HepG2 (cell line): ENCODE measurements around the gene CNP. TPM values are rescaled to one million over a fixed set of nuclear protein-coding genes. Genes with fewer than 3 reads are reported as not detected.

Source experiments
- DNMT1 ChIP-seq: sonication (generic); formaldehyde crosslinking; IDR thresholded peaks from 2 replicates; pipeline ENCODE4 v1.5.1; 2020; ENCODE audit warnings: mild to moderate bottlenecking, missing genetic modification reagents
- HINFP ChIP-seq: sonication (generic); formaldehyde crosslinking; IDR thresholded peaks from 2 replicates; pipeline ENCODE4 v1.4.0; 2020; ENCODE audit warnings: low read depth, mild to moderate bottlenecking, missing genetic modification reagents
- HMGXB4 ChIP-seq, 2 experiments: sonication (generic) in 1 of 2; formaldehyde crosslinking in 1 of 2; IDR thresholded peaks; 2 replicates each; pipeline versions ENCODE4 v1.4.0 to v1.6.1; 2018 to 2020; ENCODE audit warnings: missing genetic modification reagents in 2 of 2, borderline replicate concordance in 1 of 2, low read depth in 1 of 2, mild to moderate bottlenecking in 1 of 2, missing biosample characterization in 1 of 2
- KLF12 ChIP-seq: sonication (generic); formaldehyde crosslinking; IDR thresholded peaks from 2 replicates; pipeline ENCODE4 v1.4.0; 2020; ENCODE audit warnings: missing genetic modification reagents, borderline replicate concordance
- MAZ ChIP-seq, 2 experiments: sonication (generic) in 1 of 2; formaldehyde crosslinking in 1 of 2; IDR thresholded peaks; 2 replicates each; pipeline versions ENCODE4 v1.5.0 to v1.6.1; 2012 to 2020; ENCODE audit warnings: low read depth in 2 of 2, mild to moderate bottlenecking in 2 of 2, borderline replicate concordance in 1 of 2, improper control_type of control experiment in 1 of 2, low read length in 1 of 2, missing genetic modification reagents in 1 of 2, moderate library complexity in 1 of 2
- MED13 ChIP-seq: sonication (generic); formaldehyde crosslinking; IDR thresholded peaks from 2 replicates; pipeline ENCODE4 v1.5.0; 2020; ENCODE audit warnings: missing genetic modification reagents
- MEIS2 ChIP-seq: sonication (generic); formaldehyde crosslinking; IDR thresholded peaks from 2 replicates; pipeline ENCODE4 v1.9.0; 2021; ENCODE audit warnings: mild to moderate bottlenecking, missing genetic modification reagents
- MLXIP ChIP-seq: sonication (generic); formaldehyde crosslinking; IDR thresholded peaks from 2 replicates; pipeline ENCODE4 v1.9.0; 2021; ENCODE audit warnings: missing genetic modification reagents, borderline replicate concordance
- MNT ChIP-seq: fragments of 450-650 bp; IDR thresholded peaks from 2 replicates; pipeline ENCODE4 v1.6.1; 2016
- NFIC ChIP-seq: IDR thresholded peaks from 2 replicates; pipeline ENCODE4 v1.6.1; 2012; ENCODE audit warnings: mild to moderate bottlenecking, low read length, inconsistent platforms
- PRPF4 ChIP-seq: fragments of 200-400 bp; formaldehyde crosslinking; IDR thresholded peaks from 2 replicates; pipeline ENCODE4 v1.6.1; 2016; ENCODE audit warnings: low read length, low read depth; ENCODE audit not compliant: poor library complexity, severe bottlenecking
- RBM39 ChIP-seq: fragments of 200-400 bp; formaldehyde crosslinking; IDR thresholded peaks from one replicate; pipeline ENCODE4 v1.6.1; 2018; ENCODE audit warnings: antibody characterized with exemption, mild to moderate bottlenecking, low read depth, low read length; ENCODE audit not compliant: poor library complexity, severe bottlenecking
- ZKSCAN8 ChIP-seq: IDR thresholded peaks from 2 replicates; pipeline ENCODE4 v1.6.1; 2016; ENCODE audit warnings: borderline replicate concordance, missing genetic modification reagents, missing compliant biosample characterization
- ZNF253 ChIP-seq: sonication (generic); formaldehyde crosslinking; IDR thresholded peaks from 2 replicates; pipeline ENCODE4 v1.8.0; 2022; ENCODE audit warnings: mild to moderate bottlenecking, missing genetic modification reagents, borderline replicate concordance
- ZNF713 ChIP-seq: sonication (generic); formaldehyde crosslinking; IDR thresholded peaks from 2 replicates; pipeline ENCODE4 v1.4.0; 2020; ENCODE audit warnings: mild to moderate bottlenecking, missing genetic modification reagents
- polyA plus RNA-seq, 8 experiments: library from polyadenylated mRNA; depleted of rRNA in 3 of 8; stranded (reverse) in 7 of 8; unstranded in 1 of 8; fragments of >200 nt; fragmentation: Illumina TruSeq in 4 of 8; extraction: Trizol in 4 of 8; gene quantifications; 2 replicates each; pipeline versions ENCODE4 v1.2.1 to v1.2.3, GENCODE V29; 2011 to 2016; ENCODE audit warnings: low read depth in 4 of 8, missing spikeins in 1 of 8, mixed read lengths in 1 of 8; ENCODE audit not compliant: insufficient read depth in 1 of 8
- total RNA-seq, 5 experiments: library from RNA; depleted of rRNA; stranded (reverse); fragments of >200 nt; fragmentation: Illumina TruSeq; extraction: Trizol; gene quantifications; 2 replicates each; pipeline ENCODE4 v1.2.3, GENCODE V29; 2016; ENCODE audit warnings: low read depth in 1 of 5

The CNP gene
- total and polyA plus RNA-seq, 2 of the 13 experiments (the other 11 are each of a cell fraction or from before 2014, with no cell fraction given), result 97.2 to 161 TPM

GRCh38 chr17:41959336-41960095 lies 7.1 kb upstream of the CNP start (continued):
- TF ChIP-seq ZKSCAN8 (peak; percentile 31; the same call in 1 of the 2 replicates), KLF12 (CRISPR knock-in tag) (no peak), ZNF713 (CRISPR knock-in tag) (no peak), MEIS2 (CRISPR knock-in tag) (no peak), NFIC (no peak), ZNF253 (no peak), RBM39 (no peak), MLXIP (CRISPR knock-in tag) (no peak), HINFP (CRISPR knock-in tag) (no peak), DNMT1 (0 out of 2 replicates have a peak, but pooled peaks have one; percentile 52), HMGXB4 (CRISPR knock-in tag; IDR thresholded peaks at IDR 0.05; ENCODE audit: borderline replicate concordance in 1 of 2, low read depth in 1 of 2) (peak; percentile 88 to 96; a peak in 2 of 4 replicates), MAZ (IDR thresholded peaks at IDR 0.05; ENCODE audit: borderline replicate concordance, low read depth, low read length) (no peak), MAZ (CRISPR knock-in tag; IDR thresholded peaks at IDR 0.05; ENCODE audit: low read depth) (peak; percentile 78; the same call in 1 of the 2 replicates), MED13 (CRISPR knock-in tag) (no peak), MNT (no peak), PRPF4 (no peak)
